Activated T-helper 9 cell treated with anti-CD3 and anti-CD28 coated beads, Interleukin-2, amount 50 U/mL, for 16 hours (primary cell): ENCODE results near the gene POU4F2.
"Not testable (repeated sequence)": the region's sequence is repeated elsewhere in the genome, so short reads cannot be mapped to it uniquely, and the experiment has no call there.

Experiments used
- DNase-seq: peaks from one replicate; pipeline ENCODE4 v3.0.0-alpha.2; 2020; ENCODE audit warnings: low read depth

POU4F2 gene

DNA sequence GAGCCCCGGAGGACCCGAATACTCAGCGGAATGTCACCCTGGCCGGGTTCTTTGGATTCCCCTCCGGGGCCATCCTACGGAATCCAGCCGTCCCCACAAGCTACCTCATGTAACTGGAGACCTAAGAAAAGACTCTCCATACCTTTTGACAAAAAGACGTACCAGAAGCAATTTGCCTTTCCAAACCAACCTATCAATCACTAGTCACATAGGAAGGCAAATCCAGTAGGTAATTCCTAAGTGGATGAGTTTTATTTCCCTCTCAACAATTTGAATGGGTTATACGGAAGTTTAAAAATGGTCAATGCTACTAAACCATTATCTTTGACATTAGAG is 16.8 kb downstream of the POU4F2 start:
- no peak for DNase-seq

GRCh38 chr4:146661367-146661766 is 22.7 kb downstream of the POU4F2 start:
- no peak for DNase-seq

DNA sequence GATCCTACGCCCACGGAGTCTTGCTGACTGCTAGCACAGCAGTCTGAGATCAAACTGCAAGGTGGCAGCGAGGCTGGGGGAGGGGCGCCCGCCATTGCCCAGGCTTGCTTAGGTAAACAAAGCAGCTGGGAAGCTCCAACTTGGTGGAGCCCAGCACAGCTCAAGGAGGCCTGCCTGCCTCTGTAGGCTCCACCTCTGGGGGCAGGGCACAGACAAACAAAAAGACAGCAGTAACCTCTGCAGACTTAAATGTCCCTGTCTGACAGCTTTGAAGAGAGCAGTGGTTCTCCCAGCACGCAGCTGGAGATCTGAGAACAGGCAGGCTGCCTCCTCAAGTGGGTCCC is 25.2 kb downstream of the POU4F2 start:
- DNase-seq, result not testable (repeated sequence)

DNA sequence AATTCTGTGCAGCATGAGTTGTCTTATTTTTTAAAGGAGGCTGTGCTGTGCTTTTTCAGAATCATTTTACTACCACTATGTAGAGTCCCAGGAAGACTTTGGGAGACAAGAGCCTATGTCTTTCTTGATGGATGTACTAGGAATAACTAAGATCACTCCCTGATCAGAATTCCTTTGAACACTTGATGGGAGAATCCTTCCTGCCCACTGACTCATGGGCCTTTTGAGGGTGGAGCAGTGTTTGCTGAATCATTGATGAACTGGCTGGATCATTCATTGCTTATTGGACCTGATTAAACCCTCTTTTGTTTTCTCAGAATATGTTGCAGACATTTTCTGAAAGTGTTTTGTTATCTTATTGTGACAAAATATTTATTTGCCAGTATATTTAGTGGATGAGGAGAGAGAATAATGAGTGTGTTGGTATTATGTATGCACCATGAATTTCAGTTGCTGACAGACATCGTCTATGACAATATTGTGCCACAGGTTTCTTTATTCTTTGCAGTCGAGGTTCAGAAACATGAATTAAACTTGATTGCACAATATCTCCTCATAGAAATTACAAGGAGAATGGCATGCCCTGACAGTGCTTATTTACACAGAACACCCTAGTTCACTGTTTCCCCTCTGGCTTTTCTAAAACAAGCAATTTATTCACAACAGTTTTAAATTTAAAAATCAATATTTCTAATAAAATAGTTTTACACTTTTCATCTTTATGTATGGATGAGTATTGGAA is 36.3 kb downstream of the POU4F2 start:
- no peak for DNase-seq
